PC-3 (cell line): ENCODE measurements around the gene ADIRF. TPM values are rescaled to one million over a fixed set of nuclear protein-coding genes. Genes with fewer than 3 reads are reported as not detected.
"Not testable (repeated sequence)": the region's sequence is repeated elsewhere in the genome, so short reads cannot be mapped to it uniquely, and the experiment has no call there.

Experiments
- ATAC-seq: fragments of 200-7000 bp; cut with Tn5 transposase; 2 replicates; pipeline ENCODE4 v1.9.1; 2020; ENCODE audit warnings: mild to moderate bottlenecking, moderate library complexity
- BruUV-seq: library from RNA; stranded (reverse); fragments of 400-500 nt; replicated peaks from 2 replicates; lab custom pipeline; 2021; lab: Mats Ljungman, UMichigan
- CTCF ChIA-PET: fragments of 300-600 bp; sonication (Branson Sonifier 250); formaldehyde crosslinking; loops from one replicate; lab custom pipeline; 2022; ENCODE audit warnings: antibody characterized with exemption; lab: Charles Lee
- POLR2A ChIA-PET: fragments of 300-600 bp; sonication (Branson Sonifier 250); formaldehyde crosslinking; loops from one replicate; lab custom pipeline; 2022; ENCODE audit warnings: antibody characterized with exemption; ENCODE audit not compliant: unreplicated experiment; lab: Charles Lee
- DNase-seq: peaks from one replicate; pipeline ENCODE4 v3.0.0-alpha.2; 2015
- H2AFZ ChIP-seq: fragments of 300-600 bp; sonication (generic); 2 replicates; pipeline ENCODE4 v1.6.0; 2016; ENCODE audit warnings: antibody characterized with exemption, low read length
- H3F3A ChIP-seq: fragments of 300-600 bp; sonication (generic); one replicate; pipeline ENCODE4 v1.6.0; 2017; ENCODE audit warnings: antibody characterized with exemption, low read length, control low read depth, mild to moderate bottlenecking; ENCODE audit not compliant: unreplicated experiment
- H3K27ac ChIP-seq: fragments of 300-600 bp; sonication (generic); 2 replicates; pipeline ENCODE4 v1.5.1; 2016; ENCODE audit warnings: mild to moderate bottlenecking, low read length
- H3K27me3 ChIP-seq: fragments of 300-600 bp; sonication (generic); 2 replicates; pipeline ENCODE4 v1.6.1; 2016; ENCODE audit warnings: low read length, mixed read lengths
- H3K36me3 ChIP-seq: fragments of 300-600 bp; sonication (generic); 2 replicates; pipeline ENCODE4 v1.6.1; 2016; ENCODE audit warnings: low read depth, mixed run types, low read length, mixed read lengths
- H3K4me1 ChIP-seq: fragments of 300-600 bp; sonication (generic); 2 replicates; pipeline ENCODE4 v1.5.1; 2016; ENCODE audit warnings: low read length; ENCODE audit not compliant: insufficient read depth
- H3K4me2 ChIP-seq: fragments of 300-600 bp; sonication (generic); 2 replicates; pipeline ENCODE4 v1.6.0; 2016; ENCODE audit warnings: low read length
- H3K4me3 ChIP-seq: fragments of 300-600 bp; sonication (generic); 2 replicates; pipeline ENCODE4 v1.5.1; 2016; ENCODE audit warnings: mild to moderate bottlenecking, low read length, mixed read lengths
- H3K79me2 ChIP-seq: fragments of 300-600 bp; sonication (generic); 2 replicates; pipeline ENCODE4 v1.6.1; 2017; ENCODE audit warnings: low read length, mixed read lengths
- H3K9ac ChIP-seq: fragments of 300-600 bp; sonication (generic); 2 replicates; pipeline ENCODE4 v1.6.0; 2016; ENCODE audit warnings: mild to moderate bottlenecking, low read length
- H3K9me2 ChIP-seq: fragments of 300-600 bp; sonication (generic); replicated peaks from 2 replicates; pipeline ENCODE4 v1.6.1; 2016; ENCODE audit warnings: mixed run types, low read length, mixed read lengths
- H3K9me3 ChIP-seq: fragments of 300-600 bp; sonication (generic); 2 replicates; pipeline ENCODE4 v1.6.1; 2016; ENCODE audit warnings: low read length, mixed read lengths
- H4K20me1 ChIP-seq: fragments of 300-600 bp; sonication (generic); 2 replicates; pipeline ENCODE4 v1.6.1; 2016; ENCODE audit warnings: low read length, mixed read lengths
- CTCF ChIP-seq: fragments of 300-600 bp; sonication (generic); conservative IDR thresholded peaks from 2 replicates; pipeline ENCODE4 v1.5.1; 2017; ENCODE audit warnings: antibody characterized with exemption, low read depth, mild to moderate bottlenecking, low read length
- EZH2 ChIP-seq: fragments of 300-600 bp; sonication (generic); IDR thresholded peaks from one replicate; pipeline ENCODE4 v1.6.1; 2017; ENCODE audit warnings: antibody characterized with exemption, mild to moderate bottlenecking, low read length; ENCODE audit not compliant: unreplicated experiment
- EZH2phosphoT487 ChIP-seq: fragments of 300-600 bp; sonication (generic); IDR thresholded peaks from 2 replicates; pipeline ENCODE4 v1.6.1; 2018; ENCODE audit warnings: mild to moderate bottlenecking, antibody characterized with exemption, low read length, borderline replicate concordance
- intact Hi-C: fragments of 100-400 bp; cut with micrococcal nuclease; formaldehyde crosslinking; loops from 2 replicates; pipeline ENCODE4 v1.9.0; 2023
- total RNA-seq: library from RNA; depleted of rRNA; stranded (reverse); fragments of >200 nt; gene quantifications from 2 replicates; pipeline ENCODE4 v1.2.3, GENCODE V29; 2014

The ADIRF gene
- total RNA-seq, 1 experiment from 2014 or later, result 259 TPM

DNA sequence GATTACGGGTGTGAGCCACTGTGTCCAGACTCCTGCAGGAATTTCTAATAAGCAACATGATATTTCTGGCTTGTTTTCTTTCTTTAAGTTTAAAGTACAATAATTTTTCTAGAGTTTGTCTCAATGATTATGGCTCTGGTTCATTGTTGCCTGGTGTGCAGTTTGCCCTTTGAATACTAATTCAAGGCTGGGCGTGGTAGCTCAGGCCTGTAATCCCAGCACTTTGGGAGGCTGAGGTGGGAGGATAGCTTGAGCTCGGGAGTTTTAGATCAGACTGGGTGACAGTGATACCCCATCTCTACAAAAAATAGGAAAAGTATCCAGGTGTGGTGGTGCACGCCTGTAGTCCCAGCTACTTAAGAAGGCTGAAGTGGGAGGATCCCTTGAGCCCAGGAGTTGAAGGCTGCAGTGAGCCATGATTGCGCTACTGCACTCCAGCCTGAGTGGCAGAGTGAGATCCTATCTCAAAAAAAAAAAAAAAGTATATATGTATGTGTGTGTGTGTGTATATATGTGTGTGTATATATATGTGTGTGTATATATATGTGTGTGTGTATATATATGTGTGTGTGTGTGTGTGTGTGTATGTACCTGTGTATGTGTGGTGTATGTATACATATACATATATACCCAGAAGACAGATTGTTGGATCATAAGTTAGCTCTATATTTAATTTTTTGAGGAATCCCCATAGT, 8.2 kb downstream of the ADIRF start:
- ChIA-PET POLR2A (no interaction called here), CTCF (no interaction called here)
- Histone ChIP-seq H3K4me2 (no peak overlapping the region), H3K79me2 (no peaks in the 10 kb centered on the region), H3K27me3 (no peaks in the 10 kb centered on the region), H3K9ac (no peak overlapping the region), H3K4me1 (peaks cover 37% of the 10 kb centered on the region), H3K36me3 (no peaks in the 10 kb centered on the region), H4K20me1 (no peaks in the 10 kb centered on the region), H3K9me3 (no peaks in the 10 kb centered on the region), H3K9me2 (no peaks in the 10 kb centered on the region), H3F3A (no peaks in the 10 kb centered on the region), H3K4me3 (no peak overlapping the region), H3K27ac (no peak overlapping the region), H2AFZ (no peak overlapping the region)
- intact Hi-C loops, result no loop called here
- TF ChIP-seq EZH2, result no peak
- no peak for TF ChIP-seq EZH2phosphoT487
- TF ChIP-seq CTCF, result no peak
- no peak for DNase-seq
- no TSS peak for BruUV-seq
- no peak for ATAC-seq

- peaks cover 21% of the 10 kb centered on the region for H3K4me1 ChIP-seq
- H3K79me2 ChIP-seq, intact Hi-C loops, H3K9ac ChIP-seq, H3K36me3 ChIP-seq, H3F3A ChIP-seq, H3K9me3 ChIP-seq, POLR2A ChIA-PET, H3K9me2 ChIP-seq, BruUV-seq, H2AFZ ChIP-seq, H3K27me3 ChIP-seq, H3K27ac ChIP-seq, H3K4me2 ChIP-seq, CTCF ChIA-PET, H3K4me3 ChIP-seq, H4K20me1 ChIP-seq: not testable (repeated sequence)
- DNase-seq, result peak; percentile 49
- ATAC-seq, result peak; percentile 49; the same call in 1 of the 2 replicates
Observed at GRCh38 chr10:86978457-86978856, 10.2 kb downstream of the ADIRF start.

DNA sequence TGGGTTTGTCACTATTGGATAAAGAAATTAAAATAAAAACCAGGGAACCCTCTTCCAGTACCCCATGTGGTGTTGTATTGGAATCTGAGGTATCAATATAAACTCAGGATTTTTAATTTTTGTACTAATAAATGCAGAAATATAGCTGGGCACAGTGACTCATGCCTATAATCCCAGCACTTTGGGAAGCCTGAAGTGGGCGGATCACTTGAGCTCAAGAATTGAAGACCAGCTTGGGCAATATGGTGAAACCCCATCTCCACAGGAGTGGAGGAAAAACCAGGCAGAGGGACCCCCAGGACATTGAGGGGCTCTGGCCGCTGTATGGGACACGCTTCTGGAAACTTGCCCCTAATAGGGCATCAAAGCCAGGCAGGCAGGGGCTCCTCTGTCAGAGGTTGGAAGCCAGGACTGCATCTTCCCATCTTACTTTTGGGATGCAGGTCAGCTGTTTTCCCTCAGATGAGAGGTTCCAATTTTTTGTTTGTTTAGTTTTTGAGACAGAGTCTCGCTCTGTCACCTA, 11.1 kb downstream of the ADIRF start:
- ChIA-PET CTCF (no interaction called here), POLR2A (no interaction called here)
- intact Hi-C loops, result no loop called here
- H2AFZ ChIP-seq, result no peak overlapping the region
- DNase-seq (no peak), ATAC-seq (no peak)
- H3K9me2 ChIP-seq, result no peaks in the 10 kb centered on the region
- H4K20me1 ChIP-seq, result no peaks in the 10 kb centered on the region
- no peak overlapping the region for H3K27ac ChIP-seq
- H3K27me3 ChIP-seq, result no peaks in the 10 kb centered on the region
- H3K9ac ChIP-seq, result no peak overlapping the region
- H3K4me2 ChIP-seq, result no peak overlapping the region
- H3K4me1 ChIP-seq, result peaks cover 17% of the 10 kb centered on the region
- TF ChIP-seq EZH2phosphoT487, result no peak
- no peak for TF ChIP-seq CTCF
- no peak for TF ChIP-seq EZH2
- BruUV-seq, result no TSS peak
- H3K4me3 ChIP-seq, result no peak overlapping the region
- no peaks in the 10 kb centered on the region for H3F3A ChIP-seq
- no peaks in the 10 kb centered on the region for H3K36me3 ChIP-seq
- no peaks in the 10 kb centered on the region for H3K79me2 ChIP-seq
- H3K9me3 ChIP-seq, result no peaks in the 10 kb centered on the region
